Prostate gland (tissue), 2 donors: ENCODE data around the gene SAP30BP.

Experiments
- CTCF ChIP-seq, 4 experiments: fragments of 200-600 bp in 2 of 4; fragments of 450-650 bp in 2 of 4; sonication (generic) in 2 of 4; IDR thresholded peaks; 1 replicate in 3 of 4; 2 replicates in 1 of 4; pipeline ENCODE4 v1.5.1; 2016 to 2019; ENCODE audit warnings: antibody characterized with exemption in 4 of 4, mild to moderate bottlenecking in 2 of 4, moderate library complexity in 2 of 4
- POLR2A ChIP-seq: fragments of 450-650 bp; IDR thresholded peaks from one replicate; pipeline ENCODE4 v1.6.1; 2016; ENCODE audit warnings: antibody characterized with exemption, mild to moderate bottlenecking
- POLR2AphosphoS5 ChIP-seq: sonication (generic); formaldehyde crosslinking; IDR thresholded peaks from one replicate; pipeline ENCODE4 v1.6.1; 2017; ENCODE audit warnings: antibody characterized with exemption

DNA sequence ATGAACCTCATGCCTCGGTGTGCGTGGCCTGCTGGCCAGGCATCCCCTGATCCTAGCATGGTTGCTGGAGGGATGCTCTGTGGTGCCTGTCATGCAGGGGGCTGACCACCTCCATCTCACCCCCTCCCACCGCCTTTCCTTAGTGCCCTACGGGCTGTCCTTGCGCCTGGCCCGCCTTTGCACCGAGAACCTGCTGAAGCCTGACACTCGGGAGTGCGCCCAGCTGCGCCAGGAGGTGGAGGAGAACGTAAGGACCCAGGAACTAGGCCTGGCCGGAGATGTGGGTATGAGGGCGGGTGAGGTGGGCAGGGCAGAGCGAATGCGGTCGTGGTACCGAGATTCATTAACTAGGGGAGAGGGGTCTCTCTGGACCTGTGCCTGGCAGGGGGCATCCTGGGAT, 73.1 kb downstream of the SAP30BP start:
- TF ChIP-seq POLR2AphosphoS5 (no peak), CTCF (IDR thresholded peaks at IDR 0.05) (no peak), POLR2A (no peak)
